K562 (cell line): ENCODE results near the gene MBD3.

Experiments
- ELF4 ChIP-seq: fragments of 450-650 bp; formaldehyde crosslinking; IDR thresholded peaks from 2 replicates; pipeline ENCODE4 v1.4.0; 2022; ENCODE audit warnings: missing genetic modification characterization
- GATA2 ChIP-seq: sonication (generic); formaldehyde crosslinking; IDR thresholded peaks from 2 replicates; pipeline ENCODE4 v1.4.0; 2020; ENCODE audit warnings: mild to moderate bottlenecking, missing genetic modification reagents
- MAFK ChIP-seq: IDR thresholded peaks from 2 replicates; pipeline ENCODE4 v1.6.1; 2011; ENCODE audit warnings: low read length, improper control_type of control experiment
- NFXL1 ChIP-seq: fragments of 450-650 bp; formaldehyde crosslinking; IDR thresholded peaks from 2 replicates; pipeline ENCODE4 v1.4.0; 2021; ENCODE audit warnings: mild to moderate bottlenecking
- POLR2A ChIP-seq: fragments of 450-650 bp; conservative IDR thresholded peaks from 2 replicates; pipeline ENCODE4 v1.6.1; 2016
- POLR2AphosphoS5 ChIP-seq: IDR thresholded peaks from 2 replicates; pipeline ENCODE4 v1.6.1; 2011; ENCODE audit warnings: mild to moderate bottlenecking, low read depth, low read length, moderate library complexity; ENCODE audit not compliant: control insufficient read depth, insufficient read depth
- TAF1 ChIP-seq: IDR thresholded peaks from 2 replicates; pipeline ENCODE4 v1.6.1; 2011; ENCODE audit warnings: mild to moderate bottlenecking, low read length, moderate library complexity; ENCODE audit not compliant: insufficient read depth, control insufficient read depth, severe bottlenecking; ENCODE audit errors: extremely low read depth
- YY1 ChIP-seq, 3 experiments: IDR thresholded peaks; 2 replicates each; pipeline ENCODE4 v1.6.1; 2011; ENCODE audit warnings: low read length in 2 of 3, mild to moderate bottlenecking in 2 of 3, moderate library complexity in 2 of 3, borderline replicate concordance in 1 of 3, control low read depth in 1 of 3, low read depth in 1 of 3; ENCODE audit not compliant: insufficient read depth in 3 of 3, insufficient replicate concordance in 2 of 3, control insufficient read depth in 1 of 3, insufficient read length in 1 of 3; ENCODE audit errors: extremely low read depth in 1 of 3
- TF ChIP-seq, protein P1 (sequence below): conservative IDR thresholded peaks from 2 replicates; pipeline ENCODE4 v1.6.1; 2011; ENCODE audit warnings: low read depth, mild to moderate bottlenecking, low read length; ENCODE audit not compliant: control insufficient read depth

DNA sequence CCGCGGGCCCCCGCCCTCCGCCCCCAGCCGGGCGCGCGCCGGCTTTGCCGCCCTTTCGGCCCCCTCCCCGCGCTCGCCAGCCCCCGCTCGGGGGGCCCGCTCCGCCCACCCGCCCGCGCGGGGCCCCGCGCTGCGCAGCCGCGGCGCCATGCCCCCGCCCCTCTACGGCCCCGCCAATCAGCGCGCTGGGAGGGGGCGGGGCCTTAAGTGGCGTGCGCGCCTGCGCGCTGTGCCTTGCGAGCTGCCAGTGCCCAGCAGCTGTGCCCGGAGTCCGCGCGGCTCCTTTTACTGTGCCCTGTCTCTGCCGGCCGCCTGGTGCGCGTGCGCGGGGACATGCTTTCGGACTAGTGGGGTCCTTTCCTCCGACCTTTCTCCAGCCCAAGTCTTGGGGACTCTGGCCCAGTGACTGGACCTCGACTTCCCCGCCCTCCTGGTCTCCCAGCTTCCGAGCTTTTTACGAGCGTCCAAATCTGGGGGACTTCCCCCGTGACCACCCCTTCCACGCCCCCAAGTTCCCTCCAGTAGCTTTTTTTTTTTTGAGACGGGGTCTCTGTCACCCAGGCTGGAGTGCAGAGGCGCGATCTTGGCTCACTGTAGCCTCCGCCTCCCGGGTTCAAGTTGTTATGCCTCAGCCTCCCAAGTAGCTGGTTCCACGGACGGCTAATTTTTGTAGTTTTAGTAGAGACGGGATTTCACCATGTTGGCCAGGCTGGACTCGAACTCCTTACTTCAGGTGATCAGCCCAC, at the start of gene MBD3:
- TF ChIP-seq YY1 (IDR thresholded peaks at IDR 0.05; ENCODE audit: borderline replicate concordance in 1 of 3, control insufficient read depth in 1 of 3, extremely low read depth in 1 of 3, insufficient read depth in 3 of 3, insufficient read length in 1 of 3, insufficient replicate concordance in 2 of 3, low read depth in 1 of 3, low read length in 2 of 3) (peak in 2 of 3 experiments; percentile 2 to 42), POLR2A (peak; percentile 73), POLR2AphosphoS5 (no peak), TAF1 (peak; percentile 22), MAFK (no peak), GATA2 (CRISPR knock-in tag) (no peak), NFXL1 (CRISPR knock-in tag) (no peak), ELF4 (no peak)
- TF ChIP-seq, protein P1, sequence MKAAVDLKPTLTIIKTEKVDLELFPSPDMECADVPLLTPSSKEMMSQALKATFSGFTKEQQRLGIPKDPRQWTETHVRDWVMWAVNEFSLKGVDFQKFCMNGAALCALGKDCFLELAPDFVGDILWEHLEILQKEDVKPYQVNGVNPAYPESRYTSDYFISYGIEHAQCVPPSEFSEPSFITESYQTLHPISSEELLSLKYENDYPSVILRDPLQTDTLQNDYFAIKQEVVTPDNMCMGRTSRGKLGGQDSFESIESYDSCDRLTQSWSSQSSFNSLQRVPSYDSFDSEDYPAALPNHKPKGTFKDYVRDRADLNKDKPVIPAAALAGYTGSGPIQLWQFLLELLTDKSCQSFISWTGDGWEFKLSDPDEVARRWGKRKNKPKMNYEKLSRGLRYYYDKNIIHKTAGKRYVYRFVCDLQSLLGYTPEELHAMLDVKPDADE: no peak
